ENCODE results near the gene APBA3.

Gene APBA3, protein sequence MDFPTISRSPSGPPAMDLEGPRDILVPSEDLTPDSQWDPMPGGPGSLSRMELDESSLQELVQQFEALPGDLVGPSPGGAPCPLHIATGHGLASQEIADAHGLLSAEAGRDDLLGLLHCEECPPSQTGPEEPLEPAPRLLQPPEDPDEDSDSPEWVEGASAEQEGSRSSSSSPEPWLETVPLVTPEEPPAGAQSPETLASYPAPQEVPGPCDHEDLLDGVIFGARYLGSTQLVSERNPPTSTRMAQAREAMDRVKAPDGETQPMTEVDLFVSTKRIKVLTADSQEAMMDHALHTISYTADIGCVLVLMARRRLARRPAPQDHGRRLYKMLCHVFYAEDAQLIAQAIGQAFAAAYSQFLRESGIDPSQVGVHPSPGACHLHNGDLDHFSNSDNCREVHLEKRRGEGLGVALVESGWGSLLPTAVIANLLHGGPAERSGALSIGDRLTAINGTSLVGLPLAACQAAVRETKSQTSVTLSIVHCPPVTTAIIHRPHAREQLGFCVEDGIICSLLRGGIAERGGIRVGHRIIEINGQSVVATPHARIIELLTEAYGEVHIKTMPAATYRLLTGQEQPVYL

DNA sequence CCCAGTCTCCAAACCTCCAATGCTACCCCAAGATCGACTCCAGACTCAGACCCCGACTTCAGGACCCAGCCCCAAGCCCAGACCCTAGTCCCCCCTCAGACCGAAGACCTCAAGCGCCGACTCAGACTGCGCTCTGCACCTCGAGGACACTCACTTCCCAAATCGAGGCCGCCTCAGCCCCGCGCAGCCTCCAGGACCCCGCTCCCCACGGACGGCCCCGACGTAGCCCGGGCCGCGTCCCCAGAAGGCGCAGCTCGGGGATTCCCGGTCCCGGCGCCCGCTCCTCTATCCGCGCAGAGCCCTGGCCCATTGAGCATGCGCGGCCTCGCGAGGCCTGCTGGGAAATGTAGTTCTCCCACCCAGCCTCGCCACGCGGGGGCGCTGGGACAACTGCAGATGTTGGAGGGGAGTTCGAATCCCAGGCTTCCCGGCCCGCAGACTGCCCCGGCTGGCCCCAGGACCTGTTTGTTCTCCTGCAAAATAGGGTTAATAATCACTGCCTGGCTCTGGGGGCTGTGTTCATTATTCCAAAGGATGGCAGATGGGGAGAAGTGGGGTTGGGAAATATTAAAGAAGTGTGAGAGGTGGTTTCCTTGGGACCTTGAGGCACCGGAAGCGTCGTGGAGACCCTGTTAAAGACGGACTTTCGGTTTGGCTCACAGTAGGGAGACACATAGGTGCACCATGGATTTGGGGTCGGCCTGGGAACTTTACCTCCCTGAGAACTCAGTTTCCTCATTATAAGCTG, at the start of gene APBA3:
Gene APBA3, minus strand, starts transcription at position 311 of the 748 bp plus-strand sequence. CDS start 1,428 bp downstream, outside the sequence.
- peak within 1 kb of the TSS; percentile 98 for H3K27ac ChIP-seq (ENCODE audit: low read depth, low read length)
- peak within 1 kb of the TSS; percentile 83 to 96 (median 96) for H3K4me3 ChIP-seq (ENCODE audit: low read depth in 1 of 5, low read length in 5 of 5)
- peaks cover 0 to 37% (median 30%) of the 10 kb centered on the region in 5 donors for H3K4me1 ChIP-seq (ENCODE audit: control insufficient read depth in 5 of 5, insufficient read depth in 5 of 5, low read length in 5 of 5)
- no peaks in the 10 kb centered on the region for H3K9me3 ChIP-seq (ENCODE audit: control insufficient read depth in 5 of 5, low read length in 5 of 5)
- peaks cover 0 to 31% (median 18%) of the 10 kb centered on the region in 5 donors for H3K36me3 ChIP-seq (ENCODE audit: control insufficient read depth in 5 of 5, insufficient read depth in 5 of 5, low read length in 5 of 5)
- peak within 1 kb of the TSS; percentile 90 to 99 (median 98) for H3K9ac ChIP-seq (ENCODE audit: low read length in 5 of 5)
- no peaks in the 10 kb centered on the region for H3K27me3 ChIP-seq (ENCODE audit: control insufficient read depth in 5 of 5, insufficient read depth in 4 of 5, low read length in 5 of 5)

DNA sequence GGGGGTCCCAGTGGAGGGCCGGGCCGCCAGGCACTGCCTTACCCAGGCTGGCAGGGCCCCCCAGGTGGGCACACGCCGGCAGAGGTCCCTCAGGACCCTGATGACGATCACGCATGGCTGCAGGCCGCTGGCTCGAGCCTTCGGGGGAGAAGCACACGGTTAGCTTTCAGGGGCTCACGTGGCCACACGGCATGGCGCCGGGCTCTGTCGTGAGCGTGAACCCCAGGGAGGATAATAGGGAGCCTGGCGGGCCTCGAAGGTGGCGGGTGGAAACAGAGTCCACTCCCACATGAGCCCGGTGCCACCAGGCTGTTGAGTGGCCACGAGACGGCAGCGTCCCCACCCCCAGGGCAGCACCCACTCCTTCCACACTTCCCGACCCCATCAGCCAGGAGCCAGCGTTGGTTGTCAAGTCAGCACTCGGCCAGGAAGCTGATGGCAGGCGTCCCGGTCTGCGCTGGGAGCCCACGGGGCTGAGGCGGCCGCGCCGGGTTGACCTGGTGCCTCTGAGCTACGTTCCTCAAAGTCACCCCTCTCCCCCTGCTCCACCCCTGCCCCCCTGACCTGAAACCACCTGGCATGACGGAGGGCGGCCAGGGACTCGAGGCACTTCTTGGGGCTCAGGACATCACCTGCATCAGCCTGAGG, 49.3 kb upstream of the APBA3 start:
- Histone ChIP-seq H3K9ac (ENCODE audit: low read length in 5 of 5) (no peak overlapping the region), H3K27me3 (ENCODE audit: control insufficient read depth in 5 of 5, insufficient read depth in 4 of 5, low read length in 5 of 5) (peaks cover 0 to 13% (median 6%) of the 10 kb centered on the region in 5 donors), H3K9me3 (ENCODE audit: control insufficient read depth in 5 of 5, low read length in 5 of 5) (peaks cover 0 to 9% (median 0%) of the 10 kb centered on the region in 5 donors), H3K27ac (ENCODE audit: low read depth, low read length) (no peak overlapping the region), H3K4me3 (ENCODE audit: low read depth in 1 of 5, low read length in 5 of 5) (no peak overlapping the region), H3K4me1 (ENCODE audit: control insufficient read depth in 5 of 5, insufficient read depth in 5 of 5, low read length in 5 of 5) (peaks cover 0 to 25% (median 9%) of the 10 kb centered on the region in 5 donors), H3K36me3 (ENCODE audit: control insufficient read depth in 5 of 5, insufficient read depth in 5 of 5, low read length in 5 of 5) (no peaks in the 10 kb centered on the region)

DNA sequence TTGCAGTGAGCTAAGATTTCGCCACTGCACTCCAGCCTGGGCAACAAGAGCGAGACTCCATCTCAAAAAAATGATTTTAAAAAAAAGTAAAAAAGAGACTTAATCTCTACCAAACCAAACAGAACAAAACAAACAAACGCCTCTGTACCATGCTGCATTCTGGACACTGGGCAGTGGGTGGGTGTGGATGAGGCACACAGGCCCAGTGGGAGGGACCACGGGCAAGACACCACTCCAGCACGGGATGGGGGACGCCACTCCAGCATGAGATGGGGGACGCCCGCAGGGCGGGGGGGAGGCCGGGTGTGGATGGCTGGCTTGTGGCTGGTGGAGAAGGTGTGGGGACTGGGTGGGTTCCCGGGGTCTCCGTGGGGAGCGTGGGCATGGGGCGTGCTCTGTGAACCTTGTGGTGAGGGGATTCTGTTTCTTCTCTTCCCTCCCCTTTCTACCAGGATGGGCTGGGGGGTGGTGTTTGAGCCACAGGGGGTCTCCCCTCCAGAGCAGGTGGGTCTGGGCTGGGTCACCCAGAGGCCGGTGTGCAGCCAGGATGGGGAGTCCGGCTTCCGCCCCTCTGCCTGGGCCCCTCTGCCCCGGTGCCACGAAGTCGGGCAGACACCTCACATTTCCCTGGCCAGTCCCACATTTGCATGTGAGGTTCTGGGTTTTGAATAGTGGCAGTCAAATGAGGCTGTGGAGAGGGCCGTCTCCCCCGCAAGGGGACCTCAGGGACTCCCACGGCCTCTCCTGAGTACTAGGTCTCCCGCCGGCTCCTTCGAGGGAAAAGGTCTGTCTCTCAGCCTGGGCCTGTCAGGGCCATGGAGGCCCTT, 48.6 kb upstream of the APBA3 start:
- Histone ChIP-seq H3K9me3 (ENCODE audit: control insufficient read depth in 5 of 5, low read length in 5 of 5) (peaks cover 0 to 9% (median 0%) of the 10 kb centered on the region in 5 donors), H3K9ac (ENCODE audit: low read length in 5 of 5) (no peak overlapping the region), H3K4me1 (ENCODE audit: control insufficient read depth in 5 of 5, insufficient read depth in 5 of 5, low read length in 5 of 5) (peaks cover 0 to 25% (median 9%) of the 10 kb centered on the region in 5 donors), H3K36me3 (ENCODE audit: control insufficient read depth in 5 of 5, insufficient read depth in 5 of 5, low read length in 5 of 5) (no peaks in the 10 kb centered on the region), H3K27ac (ENCODE audit: low read depth, low read length) (no peak overlapping the region), H3K4me3 (ENCODE audit: low read depth in 1 of 5, low read length in 5 of 5) (no peak overlapping the region), H3K27me3 (ENCODE audit: control insufficient read depth in 5 of 5, insufficient read depth in 4 of 5, low read length in 5 of 5) (peaks cover 1 to 13% (median 6%) of the 10 kb centered on the region in 5 donors)

DNA sequence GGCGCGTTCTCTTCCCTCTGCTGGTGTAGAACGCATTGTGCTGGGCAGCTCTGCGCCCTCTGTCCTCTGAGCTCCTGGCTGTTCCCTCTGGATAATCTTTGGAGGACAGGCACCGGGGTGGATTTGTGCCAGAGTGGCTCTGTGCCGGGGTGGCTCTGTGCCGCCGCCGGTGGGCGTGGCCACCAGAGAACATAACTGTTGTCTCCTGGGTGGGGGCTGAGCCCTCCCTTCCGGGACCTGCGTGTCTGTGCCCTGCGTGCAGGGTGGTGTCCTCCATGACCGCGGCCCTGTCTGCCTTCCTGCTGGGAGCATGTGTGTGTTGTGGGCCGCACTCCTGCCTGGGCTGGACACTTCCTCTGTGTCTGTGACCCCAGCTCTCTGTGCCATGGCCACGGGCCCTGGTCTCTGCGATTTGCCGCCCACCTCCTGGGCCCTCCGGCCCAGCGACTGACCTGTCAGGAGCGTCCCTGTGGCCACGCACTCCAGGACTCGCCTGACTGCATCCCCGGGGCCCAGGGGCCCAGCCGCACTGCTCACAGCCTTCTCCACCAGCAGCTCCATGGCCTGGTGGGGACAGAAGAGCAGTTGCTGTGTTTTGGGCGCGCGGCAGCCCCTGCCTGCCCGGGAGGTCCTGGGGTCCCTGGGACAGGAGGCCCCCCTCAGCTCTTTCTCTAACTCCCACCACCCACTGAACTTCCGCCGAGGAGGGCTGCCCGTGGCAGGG, 47.1 kb upstream of the APBA3 start:
- Histone ChIP-seq H3K27me3 (ENCODE audit: control insufficient read depth in 5 of 5, insufficient read depth in 4 of 5, low read length in 5 of 5) (peaks cover 3 to 18% (median 8%) of the 10 kb centered on the region in 5 donors), H3K36me3 (ENCODE audit: control insufficient read depth in 5 of 5, insufficient read depth in 5 of 5, low read length in 5 of 5) (no peaks in the 10 kb centered on the region), H3K27ac (ENCODE audit: low read depth, low read length) (no peak overlapping the region), H3K9ac (ENCODE audit: low read length in 5 of 5) (no peak overlapping the region), H3K4me3 (ENCODE audit: low read depth in 1 of 5, low read length in 5 of 5) (no peak overlapping the region), H3K4me1 (ENCODE audit: control insufficient read depth in 5 of 5, insufficient read depth in 5 of 5, low read length in 5 of 5) (peaks cover 0 to 22% (median 8%) of the 10 kb centered on the region in 5 donors), H3K9me3 (ENCODE audit: control insufficient read depth in 5 of 5, low read length in 5 of 5) (peaks cover 0 to 9% (median 0%) of the 10 kb centered on the region in 5 donors)

DNA sequence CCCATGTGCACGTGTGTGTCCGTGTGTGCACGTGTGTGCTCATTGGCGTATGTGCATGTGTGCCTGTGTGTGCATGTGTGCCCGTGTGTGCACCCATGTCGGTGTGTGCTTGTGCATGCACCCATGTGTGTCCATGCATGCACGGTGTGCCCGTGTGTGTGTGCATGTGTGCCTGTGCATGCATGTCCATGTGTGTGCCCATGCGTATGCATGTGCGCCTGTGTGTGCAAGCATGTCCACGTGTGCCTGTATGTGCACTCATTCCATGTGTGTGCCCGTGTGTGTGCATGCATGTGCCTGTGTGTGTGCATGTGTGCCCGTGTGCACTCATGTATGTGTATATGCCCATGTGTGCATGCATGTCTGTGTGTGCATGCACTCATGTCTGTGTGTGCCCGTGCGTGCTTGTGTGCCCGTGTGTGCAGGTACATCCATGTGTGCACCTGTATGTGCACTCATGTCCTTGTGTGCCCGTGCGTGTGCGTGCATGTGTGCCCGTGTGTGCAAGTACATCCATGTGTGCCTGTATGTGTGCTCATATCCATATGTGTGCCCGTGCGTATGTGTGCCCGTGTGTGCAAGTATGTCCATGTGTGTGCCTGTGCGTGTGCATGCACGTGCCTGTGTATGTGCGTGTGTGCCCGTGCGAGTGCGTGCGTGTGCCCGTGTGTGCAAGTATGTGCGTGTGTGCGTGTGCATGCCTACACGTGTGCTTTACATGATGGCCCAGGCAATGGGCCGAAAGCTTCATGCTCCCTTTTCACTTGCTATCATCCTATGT, 46.3 kb upstream of the APBA3 start:
- peaks cover 3 to 21% (median 13%) of the 10 kb centered on the region in 5 donors for H3K27me3 ChIP-seq (ENCODE audit: control insufficient read depth in 5 of 5, insufficient read depth in 4 of 5, low read length in 5 of 5)
- H3K27ac ChIP-seq (ENCODE audit: low read depth, low read length): no peak overlapping the region
- H3K36me3 ChIP-seq (ENCODE audit: control insufficient read depth in 5 of 5, insufficient read depth in 5 of 5, low read length in 5 of 5): no peaks in the 10 kb centered on the region
- no peak overlapping the region for H3K9ac ChIP-seq (ENCODE audit: low read length in 5 of 5)
- peaks cover 0 to 9% (median 0%) of the 10 kb centered on the region in 5 donors for H3K9me3 ChIP-seq (ENCODE audit: control insufficient read depth in 5 of 5, low read length in 5 of 5)
- H3K4me1 ChIP-seq (ENCODE audit: control insufficient read depth in 5 of 5, insufficient read depth in 5 of 5, low read length in 5 of 5): peaks cover 0 to 14% (median 0%) of the 10 kb centered on the region in 5 donors
- H3K4me3 ChIP-seq (ENCODE audit: low read depth in 1 of 5, low read length in 5 of 5): no peak overlapping the region

DNA sequence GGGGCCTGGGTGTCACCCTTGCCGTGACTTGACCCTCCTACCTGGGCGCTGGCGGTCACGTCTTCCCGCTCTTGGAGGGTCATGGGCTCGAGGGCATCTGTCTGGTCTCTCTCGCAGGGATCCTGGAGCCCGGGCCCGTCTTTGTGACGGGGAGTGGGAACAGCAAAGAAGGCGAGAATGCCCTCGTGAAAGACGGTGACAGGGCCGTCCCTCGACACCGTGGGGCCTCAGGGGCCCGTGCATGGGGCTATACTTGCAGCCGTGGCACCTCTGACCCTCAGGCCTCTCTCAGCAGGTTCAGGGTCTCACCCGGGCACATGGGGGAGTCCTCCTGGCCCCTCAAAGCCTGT, 45.6 kb upstream of the APBA3 start:
- Histone ChIP-seq H3K27ac (ENCODE audit: low read depth, low read length) (no peak overlapping the region), H3K27me3 (ENCODE audit: control insufficient read depth in 5 of 5, insufficient read depth in 4 of 5, low read length in 5 of 5) (peaks cover 3 to 21% (median 16%) of the 10 kb centered on the region in 5 donors), H3K36me3 (ENCODE audit: control insufficient read depth in 5 of 5, insufficient read depth in 5 of 5, low read length in 5 of 5) (no peaks in the 10 kb centered on the region), H3K9ac (ENCODE audit: low read length in 5 of 5) (no peak overlapping the region), H3K9me3 (ENCODE audit: control insufficient read depth in 5 of 5, low read length in 5 of 5) (peaks cover 0 to 9% (median 0%) of the 10 kb centered on the region in 5 donors), H3K4me1 (ENCODE audit: control insufficient read depth in 5 of 5, insufficient read depth in 5 of 5, low read length in 5 of 5) (peaks cover 0 to 8% (median 0%) of the 10 kb centered on the region in 5 donors), H3K4me3 (ENCODE audit: low read depth in 1 of 5, low read length in 5 of 5) (no peak overlapping the region)

DNA sequence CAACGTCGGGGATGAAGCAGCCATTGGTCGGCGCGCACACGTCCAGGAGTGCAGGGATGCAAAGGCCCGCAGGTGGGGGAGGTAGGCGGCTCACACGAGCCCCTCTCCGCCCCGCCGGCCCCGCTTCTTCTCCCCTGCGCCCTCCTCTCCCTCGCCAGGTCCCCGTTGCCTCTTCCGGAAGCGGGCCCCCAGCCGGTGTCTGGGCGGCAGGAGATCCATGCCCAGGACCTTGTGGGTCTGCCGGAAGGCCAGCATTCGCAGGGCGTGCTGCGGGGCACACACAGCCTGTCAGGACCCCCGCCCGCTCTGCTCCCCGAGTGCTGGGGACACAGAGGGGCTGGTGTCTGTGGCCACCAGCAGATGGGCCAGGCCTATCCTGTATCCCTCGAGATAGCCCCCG, 44.4 kb upstream of the APBA3 start:
- no peaks in the 10 kb centered on the region for H3K36me3 ChIP-seq (ENCODE audit: control insufficient read depth in 5 of 5, insufficient read depth in 5 of 5, low read length in 5 of 5)
- no peak overlapping the region for H3K9ac ChIP-seq (ENCODE audit: low read length in 5 of 5)
- peaks cover 0 to 14% (median 7%) of the 10 kb centered on the region in 5 donors for H3K4me1 ChIP-seq (ENCODE audit: control insufficient read depth in 5 of 5, insufficient read depth in 5 of 5, low read length in 5 of 5)
- H3K9me3 ChIP-seq (ENCODE audit: control insufficient read depth in 5 of 5, low read length in 5 of 5): peaks cover 0 to 9% (median 0%) of the 10 kb centered on the region in 5 donors
- no peak overlapping the region for H3K4me3 ChIP-seq (ENCODE audit: low read depth in 1 of 5, low read length in 5 of 5)
- H3K27me3 ChIP-seq (ENCODE audit: control insufficient read depth in 5 of 5, insufficient read depth in 4 of 5, low read length in 5 of 5): peaks cover 8 to 31% (median 28%) of the 10 kb centered on the region in 5 donors
- no peak overlapping the region for H3K27ac ChIP-seq (ENCODE audit: low read depth, low read length)

DNA sequence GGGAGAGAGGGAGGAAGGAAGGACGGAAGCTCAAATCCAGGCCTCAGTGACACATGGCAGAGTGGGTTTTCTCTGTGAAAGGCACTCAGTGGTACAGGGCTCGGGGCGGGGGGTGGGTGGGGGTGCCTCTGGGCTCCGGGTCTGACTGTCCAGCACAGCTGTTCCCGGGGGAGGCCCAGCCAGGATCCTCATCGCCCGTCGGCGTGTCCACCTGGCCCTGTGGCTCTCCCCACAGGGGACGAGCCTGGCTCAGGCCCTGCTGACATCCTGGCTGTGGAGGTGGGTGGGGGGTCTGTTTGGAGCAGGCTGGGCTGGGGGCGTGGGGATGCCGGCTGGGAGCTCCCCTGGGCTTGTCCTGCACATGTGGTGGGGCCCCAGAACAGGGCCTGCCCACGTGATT, 42.9 kb upstream of the APBA3 start:
- Histone ChIP-seq H3K9ac (ENCODE audit: low read length in 5 of 5) (no peak overlapping the region), H3K27me3 (ENCODE audit: control insufficient read depth in 5 of 5, insufficient read depth in 4 of 5, low read length in 5 of 5) (peaks cover 5 to 33% (median 25%) of the 10 kb centered on the region in 5 donors), H3K9me3 (ENCODE audit: control insufficient read depth in 5 of 5, low read length in 5 of 5) (peaks cover 0 to 9% (median 0%) of the 10 kb centered on the region in 5 donors), H3K27ac (ENCODE audit: low read depth, low read length) (no peak overlapping the region), H3K4me3 (ENCODE audit: low read depth in 1 of 5, low read length in 5 of 5) (no peak overlapping the region), H3K4me1 (ENCODE audit: control insufficient read depth in 5 of 5, insufficient read depth in 5 of 5, low read length in 5 of 5) (peaks cover 0 to 12% (median 7%) of the 10 kb centered on the region in 5 donors), H3K36me3 (ENCODE audit: control insufficient read depth in 5 of 5, insufficient read depth in 5 of 5, low read length in 5 of 5) (no peaks in the 10 kb centered on the region)
